Measurements from ENCODE around the gene CLSTN2.

The CLSTN2 gene

DNA sequence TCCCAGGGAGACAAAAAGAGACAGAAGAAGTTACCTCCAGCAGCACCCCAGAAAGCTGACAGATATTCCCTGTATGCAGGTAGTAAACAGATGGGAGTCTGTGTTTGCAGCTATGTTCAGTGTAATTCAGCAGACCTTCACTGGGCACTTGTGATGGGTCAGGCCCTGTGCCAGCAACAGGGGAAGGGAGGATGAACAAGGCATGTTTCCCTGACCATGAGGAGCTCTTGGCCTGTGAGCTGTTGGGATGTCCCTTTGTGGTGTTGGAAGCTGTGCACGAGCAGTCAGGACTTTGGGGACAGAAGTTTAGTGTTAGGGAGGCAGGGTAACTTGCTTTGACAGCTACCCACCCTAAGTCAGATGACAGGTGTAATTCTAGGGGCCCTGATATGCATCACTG, 636.9 kb downstream of the CLSTN2 start:
- no peak for DNase-seq (ENCODE audit: low read depth)
- TF ChIP-seq CTCF (IDR thresholded peaks at IDR 0.05; ENCODE audit: insufficient read depth, low read depth, low read length, missing control alignments), result no peak
- no peak overlapping the region for H3K4me3 ChIP-seq (ENCODE audit: low read depth, low read length)

- TF ChIP-seq CTCF (IDR thresholded peaks at IDR 0.05; ENCODE audit: insufficient read depth, low read depth, low read length, missing control alignments), result no peak
- no peak overlapping the region for H3K4me3 ChIP-seq (ENCODE audit: low read depth, low read length)
- no peak for DNase-seq (ENCODE audit: low read depth)
Measured at GRCh38 chr3:140572334-140572733, 637.3 kb downstream of the CLSTN2 start.

GRCh38 chr3:140573011-140573410, 638.0 kb downstream of the CLSTN2 start:
- no peak for DNase-seq (ENCODE audit: low read depth)
- no peak overlapping the region for H3K4me3 ChIP-seq (ENCODE audit: low read depth, low read length)
- no peak for TF ChIP-seq CTCF (IDR thresholded peaks at IDR 0.05; ENCODE audit: insufficient read depth, low read depth, low read length, missing control alignments)

DNA sequence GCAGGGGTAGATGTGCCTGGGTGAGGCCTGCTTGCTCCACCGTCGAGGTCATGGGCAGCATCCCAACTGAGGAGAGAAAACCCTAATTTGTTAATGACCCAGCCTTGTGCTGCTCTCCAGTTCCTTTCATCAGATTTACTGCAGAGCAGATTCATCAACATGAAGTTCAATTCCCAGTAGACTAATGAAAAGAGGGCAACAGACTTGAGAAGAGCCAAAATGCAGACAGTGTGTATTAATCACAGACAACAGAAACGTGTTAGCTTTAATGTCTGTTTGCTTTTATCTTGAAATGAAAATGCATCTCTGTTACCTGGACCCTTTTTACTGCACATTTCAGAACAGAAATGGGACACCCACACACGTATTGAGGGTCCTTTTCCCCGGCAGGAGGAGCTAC, 639.4 kb downstream of the CLSTN2 start:
- DNase-seq (ENCODE audit: low read depth), result no peak
- TF ChIP-seq CTCF (IDR thresholded peaks at IDR 0.05; ENCODE audit: insufficient read depth, low read depth, low read length, missing control alignments), result no peak
- H3K4me3 ChIP-seq (ENCODE audit: low read depth, low read length), result no peak overlapping the region

DNA sequence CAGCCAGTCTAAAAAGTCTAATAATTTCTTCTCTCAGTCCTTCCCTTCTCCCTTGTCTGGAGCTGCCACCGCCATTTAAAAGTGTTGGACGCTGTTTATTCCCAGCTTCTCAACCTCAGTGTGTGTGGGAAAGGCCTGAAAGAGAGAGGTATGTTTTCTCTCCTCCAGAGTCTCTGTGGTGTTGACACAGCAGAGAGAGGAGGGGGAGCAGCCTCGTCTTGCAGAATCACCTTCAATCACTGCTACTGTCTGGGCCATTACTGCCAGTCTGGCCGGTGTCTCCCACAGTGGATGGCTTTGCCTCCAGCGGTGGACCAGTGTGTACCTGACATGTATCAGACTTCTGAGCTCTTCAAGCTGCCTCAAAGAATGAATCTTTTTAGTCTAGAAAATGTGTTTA, 641.5 kb downstream of the CLSTN2 start:
- no peak overlapping the region for H3K4me3 ChIP-seq (ENCODE audit: low read depth, low read length)
- no peak for TF ChIP-seq CTCF (IDR thresholded peaks at IDR 0.05; ENCODE audit: insufficient read depth, low read depth, low read length, missing control alignments)
- DNase-seq (ENCODE audit: low read depth), result no peak

- no peak for TF ChIP-seq CTCF (IDR thresholded peaks at IDR 0.05; ENCODE audit: insufficient read depth, low read depth, low read length, missing control alignments)
- no peak for DNase-seq (ENCODE audit: low read depth)
- no peak overlapping the region for H3K4me3 ChIP-seq (ENCODE audit: low read depth, low read length)
Measured at GRCh38 chr3:140577911-140578310, 642.9 kb downstream of the CLSTN2 start.

GRCh38 chr3:140579260-140579659, 644.3 kb downstream of the CLSTN2 start:
- TF ChIP-seq CTCF (IDR thresholded peaks at IDR 0.05; ENCODE audit: insufficient read depth, low read depth, low read length, missing control alignments), result no peak
- no peak for DNase-seq (ENCODE audit: low read depth)
- no peak overlapping the region for H3K4me3 ChIP-seq (ENCODE audit: low read depth, low read length)
